NCI-H510A treated with DMSO at 0.1 percent for 48 hours (cell line): ENCODE measurements around the gene KCNA3.

Experiments used
- DNase-seq: peaks from one replicate; lab custom pipeline; 2025; lab: John Stamatoyannopoulos, UW

Gene KCNA3

DNA sequence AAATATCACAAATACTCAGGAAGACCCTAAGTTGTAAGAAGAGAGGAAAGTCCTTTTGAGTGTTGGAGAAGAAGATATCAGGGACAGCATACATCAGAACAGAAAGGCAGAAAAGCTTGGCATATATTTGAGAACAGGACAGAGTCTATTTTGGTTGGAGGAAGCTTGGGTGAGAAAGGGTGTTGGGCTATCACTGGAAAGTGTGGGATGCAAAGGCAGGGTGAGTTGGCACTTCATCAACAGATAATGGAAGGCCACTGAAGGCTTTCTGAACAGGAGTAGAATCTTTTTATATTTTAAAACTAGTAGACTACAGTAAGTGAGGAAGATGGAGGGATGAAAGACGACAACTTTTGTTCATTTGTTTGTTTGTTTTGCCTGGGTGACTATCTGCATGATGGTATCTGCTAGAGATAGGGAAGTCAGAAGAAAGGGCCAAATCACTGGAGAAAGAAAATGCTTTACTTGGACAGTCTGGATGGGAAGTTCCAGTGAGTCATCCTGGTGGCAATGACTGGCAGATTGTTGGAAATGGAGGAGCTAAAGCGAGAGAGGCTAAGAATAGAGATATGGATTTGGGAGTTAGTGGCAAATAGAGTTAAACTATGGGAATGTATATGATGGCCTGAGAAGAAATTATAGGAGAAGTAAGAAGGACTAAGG is 34.9 kb downstream of the KCNA3 start:
- no peak for DNase-seq

DNA sequence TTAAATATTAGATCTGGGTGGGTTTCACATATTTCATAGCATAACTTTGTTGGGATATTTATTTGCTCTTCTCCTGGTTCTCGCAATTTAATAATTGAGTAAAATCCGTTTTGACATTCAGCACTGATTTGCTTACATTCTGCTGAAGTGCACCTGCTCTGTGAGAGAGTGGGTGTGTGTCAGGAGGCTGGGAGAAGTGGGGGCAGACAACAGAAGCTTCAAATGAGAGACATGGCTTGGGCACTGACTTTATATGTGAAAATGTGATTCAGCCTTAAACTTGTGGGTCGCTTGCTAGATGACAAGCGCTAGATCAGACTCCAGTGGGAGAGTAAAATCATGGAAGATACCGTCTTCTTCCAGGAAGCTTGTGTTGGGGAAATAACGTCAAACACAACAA is 36.2 kb downstream of the KCNA3 start:
- DNase-seq: no peak

GRCh38 chr1:110638058-110638457 is 36.7 kb downstream of the KCNA3 start:
- DNase-seq: no peak

- DNase-seq: no peak
These were observed 37.3 kb downstream of the KCNA3 start for GRCh38 chr1:110637475-110637874.

DNA sequence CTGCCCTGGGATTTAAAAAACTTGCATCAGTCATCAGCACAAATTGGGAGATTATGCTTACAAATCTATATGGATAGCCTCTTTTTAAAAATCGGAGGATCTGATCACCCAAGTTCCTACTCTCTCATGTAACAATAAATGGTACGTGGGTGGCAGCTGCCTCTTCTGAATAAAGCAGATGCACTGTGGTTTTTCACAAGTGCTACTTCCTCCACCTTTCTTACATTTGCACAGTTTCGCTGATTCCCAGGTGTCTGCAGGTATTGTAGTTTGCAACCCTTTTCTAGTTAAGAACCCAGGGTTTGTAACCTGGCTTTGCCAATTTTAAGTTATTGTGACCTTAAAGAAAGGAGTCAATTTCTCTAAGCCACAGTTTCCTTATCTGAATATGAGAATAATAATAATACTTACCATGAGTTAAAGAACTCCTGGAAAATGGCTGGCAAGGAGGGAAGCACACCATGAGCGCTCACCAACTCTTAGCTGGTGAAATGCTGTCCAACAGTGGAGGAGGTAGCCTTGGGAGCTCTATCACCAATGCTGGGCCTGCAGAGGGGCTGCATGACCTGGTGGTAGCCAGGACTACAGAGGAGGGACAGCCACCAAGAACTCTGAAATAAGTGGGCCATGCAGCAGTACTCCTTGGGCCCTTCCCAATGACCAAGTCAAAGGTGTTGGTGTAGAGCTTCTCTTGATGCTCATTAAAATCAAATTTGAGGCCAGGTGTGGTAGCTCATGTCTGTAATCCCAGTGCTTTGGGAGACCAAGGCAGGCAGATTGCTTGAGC is 38.4 kb downstream of the KCNA3 start:
- DNase-seq: no peak

- DNase-seq: no peak
These were observed 39.3 kb downstream of the KCNA3 start for GRCh38 chr1:110635434-110635833.

DNA sequence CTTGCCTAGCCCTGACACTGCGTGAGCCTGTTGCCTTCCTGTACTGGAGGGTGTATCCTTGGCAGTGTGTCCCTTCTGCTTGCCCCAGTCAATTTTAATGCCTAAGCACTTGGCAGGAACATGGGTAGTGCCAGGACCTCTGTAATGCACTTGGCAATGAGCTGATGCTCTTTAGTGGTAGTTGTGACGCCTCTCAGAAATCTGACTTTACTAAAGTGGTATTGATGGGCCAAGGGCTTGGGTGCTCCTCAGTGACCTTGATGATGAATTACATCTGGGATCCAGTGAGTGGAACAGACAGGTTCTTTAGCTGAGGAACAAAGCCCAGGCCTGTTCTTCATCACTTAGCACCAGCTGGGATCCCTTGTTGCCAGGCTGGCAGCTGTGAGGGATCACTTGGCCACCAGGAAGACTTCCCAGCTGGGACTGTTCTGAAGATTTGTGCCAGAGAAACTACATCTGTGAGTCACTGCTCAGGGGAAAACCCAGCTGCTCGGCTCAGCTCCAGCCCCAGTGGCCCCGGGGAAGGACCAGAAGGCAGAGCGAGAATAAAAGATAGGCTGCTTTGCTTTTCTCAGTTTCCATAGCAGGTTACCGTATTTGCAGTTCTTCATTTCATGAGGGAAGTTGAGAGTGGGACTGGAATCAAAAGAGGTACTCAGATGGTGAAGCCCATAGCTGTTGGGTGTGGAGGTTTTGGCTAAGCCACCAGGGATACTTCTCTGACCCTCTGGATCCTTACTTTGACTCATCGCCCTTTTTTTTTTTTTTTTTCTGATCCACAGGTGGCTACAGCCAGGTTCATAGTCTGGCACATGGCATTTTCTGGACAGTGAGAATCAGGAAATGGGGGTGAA is 40.1 kb downstream of the KCNA3 start:
- no peak for DNase-seq

DNA sequence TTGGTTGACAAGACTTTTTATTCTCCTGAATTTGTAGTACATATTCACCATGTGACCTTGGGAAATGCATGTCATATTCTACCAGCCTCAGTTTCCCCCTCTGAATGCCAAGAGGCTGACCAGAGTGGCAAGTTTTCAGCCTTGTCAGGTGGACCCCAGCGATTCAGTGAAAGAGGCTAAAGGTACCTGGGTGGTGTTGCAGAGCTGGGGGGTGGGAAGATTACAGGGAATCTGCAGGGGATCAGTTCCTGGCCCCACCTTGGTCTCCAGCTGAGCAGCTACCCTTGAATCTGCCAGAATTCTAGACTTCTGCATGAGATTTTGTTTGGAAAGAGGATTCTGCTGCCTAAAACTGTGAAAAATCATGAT is 40.7 kb downstream of the KCNA3 start:
- DNase-seq: no peak

- DNase-seq: no peak
These were observed 41.1 kb downstream of the KCNA3 start for GRCh38 chr1:110633646-110634030.

DNA sequence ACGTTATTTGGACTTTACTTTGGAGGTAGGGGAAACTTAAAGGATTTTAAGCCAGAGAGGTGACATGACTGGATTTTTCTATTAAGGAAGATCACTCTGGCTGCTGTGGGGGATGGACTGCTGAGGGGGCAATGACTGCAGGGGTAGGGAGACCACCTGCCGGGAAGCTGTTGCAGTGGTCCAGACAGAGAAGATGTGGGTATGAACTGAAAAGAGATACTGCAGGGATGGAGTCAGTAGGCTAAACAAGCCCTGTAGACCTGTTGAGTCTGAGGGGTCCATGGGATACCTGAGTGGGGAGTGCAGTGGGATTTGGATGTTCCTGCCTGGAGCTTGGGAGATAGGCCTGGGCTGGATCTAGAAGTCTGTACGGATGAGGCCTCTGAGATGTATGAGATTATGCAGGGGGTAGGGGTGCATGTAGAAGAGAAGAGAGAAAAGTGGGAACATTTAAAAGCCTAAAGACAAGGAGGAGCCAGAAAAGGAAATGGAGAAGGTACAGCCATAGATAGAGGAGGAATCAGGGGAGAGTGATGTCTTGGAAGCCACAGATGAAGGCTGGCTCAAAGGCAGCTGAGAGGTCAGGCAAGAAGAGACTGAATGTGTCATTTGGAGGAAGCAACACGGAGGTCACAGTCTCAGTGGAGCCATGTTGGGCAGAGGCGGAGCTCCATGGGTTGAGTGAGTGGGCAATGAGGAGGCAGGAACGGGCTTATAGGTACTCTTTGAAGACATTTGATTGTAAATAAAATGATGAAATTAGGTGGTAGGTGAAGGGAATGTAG is 42.7 kb downstream of the KCNA3 start:
- DNase-seq: no peak

DNA sequence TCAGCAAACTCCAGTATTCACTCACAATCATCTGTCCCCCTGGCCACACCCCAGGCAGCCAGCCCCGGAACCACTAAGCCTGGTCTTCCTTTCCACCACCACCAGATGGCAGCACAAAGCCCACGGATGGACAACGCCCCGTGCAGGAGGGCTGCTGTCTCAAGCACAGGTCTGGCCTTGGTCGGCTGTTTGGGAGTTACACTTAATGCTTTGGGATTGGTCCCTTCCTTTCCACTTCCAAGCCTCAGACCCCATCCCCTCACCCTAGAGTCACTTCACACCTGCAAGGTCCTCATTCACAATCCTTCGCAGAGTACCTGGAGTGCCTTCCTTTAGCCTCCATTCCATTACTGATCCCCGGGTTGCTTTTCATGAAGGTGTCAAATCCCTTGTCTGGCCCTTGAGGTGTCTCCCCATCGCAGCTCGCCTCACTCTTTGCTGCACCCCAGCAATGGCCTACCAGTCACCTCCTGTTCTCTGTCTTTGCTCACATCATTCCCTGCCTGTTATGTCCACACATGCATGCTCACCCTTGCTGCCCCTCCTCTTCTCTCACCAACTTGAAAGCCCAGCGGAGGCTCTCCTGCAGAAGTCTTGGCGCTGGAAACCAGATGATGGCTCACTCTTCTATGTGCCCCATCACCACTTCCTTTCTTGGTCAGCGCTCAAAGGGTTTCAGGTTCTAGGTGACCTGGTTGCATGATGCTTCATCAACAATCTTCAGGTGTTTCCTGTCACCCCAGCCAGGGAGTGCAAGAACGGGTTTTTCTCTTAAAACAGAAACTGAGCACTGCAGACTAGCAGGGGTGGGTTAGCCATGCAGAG is 43.7 kb downstream of the KCNA3 start:
- DNase-seq: peak; percentile 57

- DNase-seq: no peak
These were observed 46.2 kb downstream of the KCNA3 start for GRCh38 chr1:110628323-110629105.

- no peak for DNase-seq
These were observed 47.0 kb downstream of the KCNA3 start for GRCh38 chr1:110627764-110628163.

DNA sequence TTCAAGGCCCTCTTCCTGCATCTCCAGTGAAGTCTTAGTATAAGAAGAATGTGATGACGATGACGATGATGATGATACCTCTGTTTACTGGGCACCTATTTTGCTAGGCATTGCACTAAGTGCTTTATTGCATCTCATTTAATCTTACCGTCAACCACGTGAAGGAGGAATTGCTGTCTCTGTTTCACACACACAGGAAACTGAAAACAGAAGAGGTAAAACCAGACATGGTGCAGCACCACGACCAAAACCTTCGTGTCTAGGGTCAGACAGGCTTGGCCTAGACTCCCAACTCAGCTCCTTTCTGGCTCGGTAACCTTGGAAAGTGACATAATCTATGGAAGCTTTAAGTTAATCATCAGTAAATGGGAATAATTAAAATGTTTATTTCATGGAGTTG is 47.9 kb downstream of the KCNA3 start:
- DNase-seq: no peak
